ENCODE data around the gene OPCML. TPM values are rescaled to one million over a fixed set of nuclear protein-coding genes. Genes with fewer than 3 reads are reported as not detected.

Gene OPCML
- total RNA-seq, 3 donors from 2014 or later (not counting 1 experiment from before 2014, with no cell fraction given), result not detected

DNA sequence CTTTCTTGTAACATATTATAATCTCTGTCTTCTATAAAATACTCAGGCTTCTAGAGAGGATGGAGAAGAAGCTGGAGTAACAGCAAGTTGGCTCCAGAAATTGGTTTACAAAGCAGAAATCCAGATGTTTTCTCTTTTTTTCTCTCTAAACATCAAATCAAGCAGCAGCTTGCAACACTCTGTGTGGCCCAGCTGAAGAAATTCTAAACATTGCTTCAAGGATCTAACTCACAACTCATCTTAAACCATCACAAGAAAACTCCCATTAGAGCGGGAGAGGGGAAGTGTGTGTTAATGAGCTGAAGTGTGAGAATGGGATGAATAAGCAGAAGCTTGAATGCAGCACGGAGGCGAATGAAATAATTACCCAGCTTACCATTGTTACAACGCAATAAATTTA, 146.5 kb downstream of the OPCML start:
- Mint-ChIP-seq H3K27ac (no peak overlapping the region), H3K36me3 (no peaks in the 10 kb centered on the region), H3K4me3 (no peak overlapping the region), H3K9me3 (peaks cover 0 to 3% of the 10 kb centered on the region in 2 donors), H3K27me3 (ENCODE audit: low read depth in 2 of 2) (no peaks in the 10 kb centered on the region), H3K4me1 (no peaks in the 10 kb centered on the region)
- TF ChIP-seq CTCF (IDR thresholded peaks at IDR 0.05), result no peak
- H3K27ac ChIP-seq (ENCODE audit: low read length), result no peak overlapping the region
- no peak for ATAC-seq
- no peak overlapping the region for H3K4me3 ChIP-seq (ENCODE audit: low read length)
- no peaks in the 10 kb centered on the region for H3K9me3 ChIP-seq (ENCODE audit: control insufficient read depth, insufficient read depth, low read length)
- WGBS (ENCODE audit: insufficient coverage), result 90% methylated on average over 2 of the region's 4 CpGs
- H3K4me1 ChIP-seq (ENCODE audit: control insufficient read depth, insufficient read depth, low read length), result no peaks in the 10 kb centered on the region
- H3K36me3 ChIP-seq (ENCODE audit: control insufficient read depth, insufficient read depth, low read length), result no peaks in the 10 kb centered on the region
- intact Hi-C loops (cut with micrococcal nuclease), result no loop called here
- H3K27me3 ChIP-seq (ENCODE audit: control insufficient read depth, insufficient read depth, low read length), result no peaks in the 10 kb centered on the region
- DNase-seq, result no peak

- intact Hi-C loops (cut with micrococcal nuclease), result no loop called here
- no peak overlapping the region for H3K4me3 ChIP-seq (ENCODE audit: low read length)
- peaks cover 0 to 3% of the 10 kb centered on the region in 2 donors for H3K9me3 Mint-ChIP-seq
- no peak overlapping the region for H3K27ac ChIP-seq (ENCODE audit: low read length)
- H3K9me3 ChIP-seq (ENCODE audit: control insufficient read depth, insufficient read depth, low read length), result no peaks in the 10 kb centered on the region
- DNase-seq, result no peak
- no peaks in the 10 kb centered on the region for H3K36me3 ChIP-seq (ENCODE audit: control insufficient read depth, insufficient read depth, low read length)
- no peak overlapping the region for H3K4me3 Mint-ChIP-seq
- H3K36me3 Mint-ChIP-seq, result no peaks in the 10 kb centered on the region
- no peaks in the 10 kb centered on the region for H3K4me1 Mint-ChIP-seq
- H3K27me3 Mint-ChIP-seq (ENCODE audit: low read depth in 2 of 2), result no peaks in the 10 kb centered on the region
- H3K4me1 ChIP-seq (ENCODE audit: control insufficient read depth, insufficient read depth, low read length), result no peaks in the 10 kb centered on the region
- no peak for TF ChIP-seq CTCF (IDR thresholded peaks at IDR 0.05)
- WGBS (ENCODE audit: insufficient coverage), result 90% methylated on average over 6 of the region's 6 CpGs
- no peaks in the 10 kb centered on the region for H3K27me3 ChIP-seq (ENCODE audit: control insufficient read depth, insufficient read depth, low read length)
- ATAC-seq, result no peak
- H3K27ac Mint-ChIP-seq, result no peak overlapping the region
Observed at GRCh38 chr11:133384731-133385130, 147.6 kb downstream of the OPCML start.

DNA sequence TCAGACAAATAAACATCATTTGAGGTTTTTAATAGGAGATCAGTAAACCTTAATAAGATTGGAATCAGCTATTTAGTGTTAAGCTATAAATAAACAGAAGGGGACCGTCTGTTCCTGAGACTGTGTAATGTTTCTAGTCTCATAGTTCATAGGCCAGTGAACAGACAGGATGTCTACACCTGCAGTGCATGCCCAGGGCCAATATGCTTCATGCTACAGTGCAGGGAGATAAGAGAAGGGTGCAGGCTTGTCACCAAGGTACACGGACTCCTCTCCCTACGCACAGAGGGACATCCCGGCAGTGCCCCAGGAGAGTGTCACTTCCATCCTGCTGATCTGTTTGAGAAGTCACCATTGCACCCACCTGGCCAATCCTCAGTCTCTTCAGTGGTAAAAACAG, 148.6 kb downstream of the OPCML start:
- no peaks in the 10 kb centered on the region for H3K36me3 ChIP-seq (ENCODE audit: control insufficient read depth, insufficient read depth, low read length)
- TF ChIP-seq CTCF (IDR thresholded peaks at IDR 0.05), result no peak
- Mint-ChIP-seq H3K27ac (no peak overlapping the region), H3K4me3 (no peak overlapping the region), H3K4me1 (no peaks in the 10 kb centered on the region), H3K9me3 (peaks cover 0 to 3% of the 10 kb centered on the region in 2 donors), H3K36me3 (no peaks in the 10 kb centered on the region), H3K27me3 (ENCODE audit: low read depth in 2 of 2) (no peaks in the 10 kb centered on the region)
- H3K27ac ChIP-seq (ENCODE audit: low read length), result no peak overlapping the region
- H3K9me3 ChIP-seq (ENCODE audit: control insufficient read depth, insufficient read depth, low read length), result no peaks in the 10 kb centered on the region
- H3K4me3 ChIP-seq (ENCODE audit: low read length), result no peak overlapping the region
- intact Hi-C loops (cut with micrococcal nuclease), result no loop called here
- H3K27me3 ChIP-seq (ENCODE audit: control insufficient read depth, insufficient read depth, low read length), result no peaks in the 10 kb centered on the region
- no peak for DNase-seq
- WGBS (ENCODE audit: insufficient coverage), result 90% methylated on average over 4 of the region's 4 CpGs
- no peak for ATAC-seq
- H3K4me1 ChIP-seq (ENCODE audit: control insufficient read depth, insufficient read depth, low read length), result no peaks in the 10 kb centered on the region

DNA sequence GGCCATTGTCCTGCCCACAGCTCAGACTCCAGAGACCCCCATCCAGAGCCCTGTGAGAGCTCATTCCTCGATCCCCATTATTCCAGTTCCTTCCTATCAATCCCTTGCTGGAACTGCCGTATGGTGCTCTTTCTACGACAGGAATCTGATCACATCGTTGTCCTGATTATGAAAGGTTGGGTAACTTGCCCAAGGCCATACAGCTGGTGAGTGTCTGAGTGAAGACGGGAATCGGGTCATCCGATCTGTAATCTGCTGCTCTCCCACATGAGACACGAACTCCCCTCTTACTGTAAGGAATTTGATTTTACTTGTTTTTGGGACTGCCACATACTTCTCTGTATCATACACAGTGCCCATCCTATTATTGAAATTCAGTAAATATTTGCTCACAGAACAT, 149.1 kb downstream of the OPCML start:
- H3K27me3 Mint-ChIP-seq (ENCODE audit: low read depth in 2 of 2), result no peaks in the 10 kb centered on the region
- ATAC-seq, result no peak
- H3K4me1 Mint-ChIP-seq, result no peaks in the 10 kb centered on the region
- H3K9me3 ChIP-seq (ENCODE audit: control insufficient read depth, insufficient read depth, low read length), result no peaks in the 10 kb centered on the region
- H3K27ac Mint-ChIP-seq, result no peak overlapping the region
- peaks cover 0 to 3% of the 10 kb centered on the region in 2 donors for H3K9me3 Mint-ChIP-seq
- H3K36me3 Mint-ChIP-seq, result no peaks in the 10 kb centered on the region
- H3K36me3 ChIP-seq (ENCODE audit: control insufficient read depth, insufficient read depth, low read length), result no peaks in the 10 kb centered on the region
- TF ChIP-seq CTCF (IDR thresholded peaks at IDR 0.05), result no peak
- no peak overlapping the region for H3K4me3 Mint-ChIP-seq
- H3K27me3 ChIP-seq (ENCODE audit: control insufficient read depth, insufficient read depth, low read length), result no peaks in the 10 kb centered on the region
- H3K4me1 ChIP-seq (ENCODE audit: control insufficient read depth, insufficient read depth, low read length), result no peaks in the 10 kb centered on the region
- no peak for DNase-seq
- intact Hi-C loops (cut with micrococcal nuclease), result no loop called here
- H3K4me3 ChIP-seq (ENCODE audit: low read length), result no peak overlapping the region
- 78% methylated on average over 7 of the region's 8 CpGs for WGBS (ENCODE audit: insufficient coverage)
- no peak overlapping the region for H3K27ac ChIP-seq (ENCODE audit: low read length)

Data from natural killer cell (primary cell).